Spleen (tissue), 7 donors: Measurements from ENCODE around the gene STRADA.

ENCODE experiments used
- POLR2AphosphoS5 ChIP-seq, 3 donors: sonication (generic); formaldehyde crosslinking; IDR thresholded peaks; one replicate each; pipeline ENCODE4 v1.5.1; 2017; ENCODE audit warnings: antibody characterized with exemption in 3 of 3
- TF ChIP-seq, protein P1 (sequence below), 11 experiments: fragments of 200-600 bp in 7 of 11; fragments of 450-650 bp in 4 of 11; sonication (generic) in 4 of 11; IDR thresholded peaks in 8 of 11; conservative IDR thresholded peaks in 3 of 11; 1 replicate in 7 of 11; 2 replicates in 4 of 11; pipeline versions ENCODE4 v1.4.0 to v1.8.0; 2016 to 2021; ENCODE audit warnings: antibody characterized with exemption in 11 of 11, inconsistent platforms in 4 of 11, mild to moderate bottlenecking in 1 of 11
- donor health status: DM: no; HTN: no; CAD: no; lungs with moderate emphysema.
- donor health status: DM: no; HTN: no; CAD: no.
- donor health status: DM: no; HTN: no; CAD: no.

GRCh38 chr17:63698381-63698885, 43.2 kb downstream of the STRADA start:
- TF ChIP-seq, protein P1, sequence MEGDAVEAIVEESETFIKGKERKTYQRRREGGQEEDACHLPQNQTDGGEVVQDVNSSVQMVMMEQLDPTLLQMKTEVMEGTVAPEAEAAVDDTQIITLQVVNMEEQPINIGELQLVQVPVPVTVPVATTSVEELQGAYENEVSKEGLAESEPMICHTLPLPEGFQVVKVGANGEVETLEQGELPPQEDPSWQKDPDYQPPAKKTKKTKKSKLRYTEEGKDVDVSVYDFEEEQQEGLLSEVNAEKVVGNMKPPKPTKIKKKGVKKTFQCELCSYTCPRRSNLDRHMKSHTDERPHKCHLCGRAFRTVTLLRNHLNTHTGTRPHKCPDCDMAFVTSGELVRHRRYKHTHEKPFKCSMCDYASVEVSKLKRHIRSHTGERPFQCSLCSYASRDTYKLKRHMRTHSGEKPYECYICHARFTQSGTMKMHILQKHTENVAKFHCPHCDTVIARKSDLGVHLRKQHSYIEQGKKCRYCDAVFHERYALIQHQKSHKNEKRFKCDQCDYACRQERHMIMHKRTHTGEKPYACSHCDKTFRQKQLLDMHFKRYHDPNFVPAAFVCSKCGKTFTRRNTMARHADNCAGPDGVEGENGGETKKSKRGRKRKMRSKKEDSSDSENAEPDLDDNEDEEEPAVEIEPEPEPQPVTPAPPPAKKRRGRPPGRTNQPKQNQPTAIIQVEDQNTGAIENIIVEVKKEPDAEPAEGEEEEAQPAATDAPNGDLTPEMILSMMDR (IDR thresholded peaks at IDR 0.05 in 8 of 11, conservative IDR thresholded peaks at IDR 0.05 in 3 of 11) = no peak
- no peak for TF ChIP-seq POLR2AphosphoS5 (IDR thresholded peaks at IDR 0.05)
